Upper lobe of left lung (tissue), 6 donors: ENCODE data around the gene TKFC. TPM values are rescaled to one million over a fixed set of nuclear protein-coding genes. Genes with fewer than 3 reads are reported as not detected.

Source experiments
- ATAC-seq, 2 donors: fragments of 200-7000 bp; cut with Tn5 transposase; one replicate each; pipeline ENCODE4 v1.9.1; 2022; ENCODE audit warnings: mild to moderate bottlenecking in 2 of 2, moderate library complexity in 2 of 2; ENCODE audit not compliant: low FRiP score in 2 of 2
- DNase-seq, 2 donors: peaks; one replicate each; pipeline ENCODE4 v3.0.0-alpha.2; 2019 to 2020
- H3K27ac ChIP-seq, 4 donors: fragments of 200-600 bp; sonication (generic); one replicate each; pipeline ENCODE4 v1.5.1; 2016 to 2019
- H3K27me3 ChIP-seq, 4 donors: fragments of 200-600 bp; sonication (generic); one replicate each; pipeline ENCODE4 v1.5.1; 2017 to 2019
- H3K36me3 ChIP-seq, 4 donors: fragments of 200-600 bp; sonication (generic); one replicate each; pipeline ENCODE4 v1.5.1; 2016 to 2019
- H3K4me1 ChIP-seq, 4 donors: fragments of 200-600 bp; sonication (generic); one replicate each; pipeline ENCODE4 v1.5.1; 2018 to 2019
- H3K4me3 ChIP-seq, 4 donors: fragments of 200-600 bp; sonication (generic); one replicate each; pipeline ENCODE4 v1.5.1; 2017 to 2019; ENCODE audit warnings: mild to moderate bottlenecking in 2 of 4, moderate library complexity in 1 of 4
- H3K9me3 ChIP-seq, 4 donors: fragments of 200-600 bp; sonication (generic); one replicate each; pipeline ENCODE4 v1.5.1; 2018 to 2019
- EP300 ChIP-seq, 4 donors: sonication (generic); formaldehyde crosslinking; IDR thresholded peaks; one replicate each; pipeline ENCODE4 v1.5.1; 2017; ENCODE audit warnings: antibody characterized with exemption in 4 of 4, control low read depth in 2 of 4
- POLR2A ChIP-seq, 4 donors: fragments of 450-650 bp; IDR thresholded peaks; one replicate each; pipeline ENCODE4 v1.5.1; 2016 to 2017; ENCODE audit warnings: antibody characterized with exemption in 4 of 4, mild to moderate bottlenecking in 2 of 4
- POLR2AphosphoS5 ChIP-seq, 2 donors: sonication (generic); formaldehyde crosslinking; IDR thresholded peaks; one replicate each; pipeline ENCODE4 v1.5.1; 2017; ENCODE audit warnings: antibody characterized with exemption in 2 of 2
- WGBS, 2 donors: methylation state at CpG; one replicate each; pipeline ENCODE4 v1.1.5; 2017 to 2018; 5-methylcytosine and 5-hydroxymethylcytosine counted together
- total RNA-seq, 6 donors: library from RNA; depleted of rRNA in 4 of 6; stranded (reverse); fragments of >200 nt in 4 of 6; gene quantifications; one replicate each; pipeline versions ENCODE4 v1.1.0 to v1.2.1, GENCODE V29; 2016 to 2021
- TF ChIP-seq, protein P1 (sequence below), 6 experiments: fragments of 450-650 bp in 4 of 6; fragments of 200-600 bp in 2 of 6; sonication (generic) in 2 of 6; IDR thresholded peaks; one replicate each; pipeline ENCODE4 v1.5.1; 2016 to 2019; ENCODE audit warnings: antibody characterized with exemption in 6 of 6
- donor health status: DM: no; HTN: no; CAD: no; lungs with moderate emphysema.
- donor health status: DM: no; HTN: yes; CAD: no; lungs with severe emphysema.

Gene TKFC
- total RNA-seq, 6 donors from 2014 or later, result 26.4 to 75.4 (median 36.1) TPM

DNA sequence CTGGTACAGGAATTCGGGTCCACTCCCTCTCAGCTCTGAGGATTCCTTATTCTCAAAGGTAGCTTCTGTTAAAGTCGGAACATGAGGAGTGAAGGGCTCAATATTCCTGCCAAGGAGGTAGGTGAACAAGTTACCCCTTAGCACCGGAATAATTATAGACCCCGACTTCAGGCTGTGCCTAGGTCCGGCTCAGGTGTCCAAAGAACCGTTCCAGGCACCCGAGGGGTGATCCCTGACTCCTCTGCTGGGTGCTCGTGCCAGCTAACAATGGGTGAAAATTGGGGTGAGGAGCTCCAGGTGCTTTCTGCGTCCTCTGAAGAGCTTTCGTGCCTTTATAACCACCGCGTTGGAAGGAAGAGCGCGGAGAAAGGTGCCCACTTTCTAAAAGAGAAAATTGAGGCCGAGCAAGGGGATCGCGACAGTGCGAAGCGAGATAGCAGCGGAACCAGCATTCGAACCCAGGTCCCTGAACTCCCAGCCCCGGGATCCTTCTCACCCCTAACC lies 28.3 kb downstream of the TKFC start:
- no peak for DNase-seq
- peak overlapping the region; percentile 60 to 97 (median 72) for H3K4me3 ChIP-seq
- WGBS, 2 donors, result 2 to 3% methylated on average over 20 to 22 of the region's 22 CpGs
- no peak for TF ChIP-seq POLR2AphosphoS5 (IDR thresholded peaks at IDR 0.05)
- no peak for TF ChIP-seq POLR2A (IDR thresholded peaks at IDR 0.05)
- no peak for TF ChIP-seq EP300 (IDR thresholded peaks at IDR 0.05)
- TF ChIP-seq, protein P1, sequence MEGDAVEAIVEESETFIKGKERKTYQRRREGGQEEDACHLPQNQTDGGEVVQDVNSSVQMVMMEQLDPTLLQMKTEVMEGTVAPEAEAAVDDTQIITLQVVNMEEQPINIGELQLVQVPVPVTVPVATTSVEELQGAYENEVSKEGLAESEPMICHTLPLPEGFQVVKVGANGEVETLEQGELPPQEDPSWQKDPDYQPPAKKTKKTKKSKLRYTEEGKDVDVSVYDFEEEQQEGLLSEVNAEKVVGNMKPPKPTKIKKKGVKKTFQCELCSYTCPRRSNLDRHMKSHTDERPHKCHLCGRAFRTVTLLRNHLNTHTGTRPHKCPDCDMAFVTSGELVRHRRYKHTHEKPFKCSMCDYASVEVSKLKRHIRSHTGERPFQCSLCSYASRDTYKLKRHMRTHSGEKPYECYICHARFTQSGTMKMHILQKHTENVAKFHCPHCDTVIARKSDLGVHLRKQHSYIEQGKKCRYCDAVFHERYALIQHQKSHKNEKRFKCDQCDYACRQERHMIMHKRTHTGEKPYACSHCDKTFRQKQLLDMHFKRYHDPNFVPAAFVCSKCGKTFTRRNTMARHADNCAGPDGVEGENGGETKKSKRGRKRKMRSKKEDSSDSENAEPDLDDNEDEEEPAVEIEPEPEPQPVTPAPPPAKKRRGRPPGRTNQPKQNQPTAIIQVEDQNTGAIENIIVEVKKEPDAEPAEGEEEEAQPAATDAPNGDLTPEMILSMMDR (IDR thresholded peaks at IDR 0.05), result no peak
- no peak for ATAC-seq
- peak overlapping the region; percentile 97 to 99 (median 98) for H3K27ac ChIP-seq
- peaks cover 31 to 41% (median 34%) of the 10 kb centered on the region in 4 donors for H3K4me1 ChIP-seq
- H3K9me3 ChIP-seq, result no peaks in the 10 kb centered on the region
- no peaks in the 10 kb centered on the region for H3K27me3 ChIP-seq
- peaks cover 8 to 26% (median 22%) of the 10 kb centered on the region in 4 donors for H3K36me3 ChIP-seq

DNA sequence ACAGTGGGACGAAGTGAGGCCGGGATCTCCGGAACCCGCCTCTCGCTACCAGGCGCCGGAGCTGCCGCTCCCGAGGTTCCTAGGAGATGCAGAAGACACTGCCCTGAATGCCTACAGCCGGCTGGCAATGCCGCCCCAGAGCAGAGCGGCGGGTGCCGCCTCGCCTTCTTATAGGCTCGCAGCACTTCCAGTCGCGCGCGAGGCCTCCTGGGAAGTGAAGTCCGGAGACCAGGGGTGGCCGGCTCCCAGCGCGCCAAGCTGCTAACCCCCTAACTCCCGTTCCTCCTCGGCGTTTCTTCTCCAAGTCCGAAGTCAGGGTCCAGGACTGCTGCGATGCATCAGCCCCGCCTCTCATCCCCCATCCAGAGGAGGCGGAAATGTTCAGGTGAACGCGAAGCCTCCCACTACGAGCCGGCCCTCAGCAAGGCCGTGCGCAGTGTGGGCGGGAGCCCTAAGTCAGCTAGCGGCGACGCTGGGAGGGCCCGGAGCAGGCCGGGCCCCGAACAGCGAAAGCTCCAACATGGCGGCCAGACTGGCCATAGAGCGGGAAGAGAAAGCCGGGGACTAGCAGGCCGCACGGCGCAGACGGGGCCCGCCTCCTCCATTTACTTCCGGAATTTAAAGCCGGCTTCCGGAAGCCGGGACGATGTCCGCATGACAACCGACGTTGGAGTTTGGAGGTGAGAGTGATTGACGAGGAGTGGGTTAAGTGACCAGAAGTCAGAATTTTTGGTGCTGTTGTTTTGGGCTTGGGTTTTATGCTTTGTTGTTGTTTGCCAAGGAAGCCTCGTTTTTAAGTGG lies 28.9 kb downstream of the TKFC start, which contains the start of the genes CYB561A3 and TMEM138:
Gene CYB561A3, minus strand, starts transcription at position 142 of the 801 bp plus-strand sequence. CDS start 5,169 bp downstream, outside the sequence.
Gene TMEM138, plus strand, starts transcription at position 634 of the 801 bp plus-strand sequence. CDS start 2,017 bp downstream, outside the sequence.
- H3K9me3 ChIP-seq, result no peaks in the 10 kb centered on the region
- 0% methylated on average over 10 to 49 of the region's 63 CpGs for WGBS, 2 donors
- TF ChIP-seq, protein P1 (IDR thresholded peaks at IDR 0.05), result peak in 1 of 6 experiments; percentile 9
- TF ChIP-seq POLR2A (IDR thresholded peaks at IDR 0.05) (peak in 3 of 4 donors; percentile 64 to 92 (median 89)), POLR2AphosphoS5 (IDR thresholded peaks at IDR 0.05) (peak; percentile 83 to 98), EP300 (IDR thresholded peaks at IDR 0.05) (peak in 1 of 4 donors; percentile 25)

DNA sequence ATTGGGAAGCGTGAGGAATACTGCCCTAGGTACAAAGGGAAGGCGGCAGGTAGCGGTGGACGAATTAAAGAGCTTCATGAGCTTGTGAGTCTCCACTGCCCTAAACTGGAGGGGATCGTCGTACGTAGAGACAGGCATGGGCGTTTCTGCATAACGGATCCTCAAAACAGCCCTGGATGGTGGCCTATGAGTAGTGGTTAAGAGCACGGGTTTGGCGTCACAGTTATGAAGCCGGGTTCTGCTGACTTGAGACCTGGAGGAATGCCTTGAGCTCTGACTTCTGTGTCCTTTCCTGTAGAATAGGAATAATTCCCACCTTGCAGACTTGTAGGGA lies 29.5 kb downstream of the TKFC start:
- Histone ChIP-seq H3K36me3 (peaks cover 17 to 38% (median 34%) of the 10 kb centered on the region in 4 donors), H3K9me3 (no peaks in the 10 kb centered on the region), H3K27ac (peak overlapping the region; percentile 97 to 99 (median 98)), H3K4me3 (peak overlapping the region; percentile 60 to 97 (median 72)), H3K27me3 (no peaks in the 10 kb centered on the region), H3K4me1 (peaks cover 29 to 34% (median 32%) of the 10 kb centered on the region in 4 donors)
- ATAC-seq (peak; percentile 5 to 43), DNase-seq (no peak)
- 0% methylated on average over 10 to 12 of the region's 12 CpGs for WGBS, 2 donors
- TF ChIP-seq EP300 (IDR thresholded peaks at IDR 0.05), result no peak
- TF ChIP-seq POLR2AphosphoS5 (IDR thresholded peaks at IDR 0.05), result no peak
- no peak for TF ChIP-seq POLR2A (IDR thresholded peaks at IDR 0.05)
- TF ChIP-seq, protein P1 (IDR thresholded peaks at IDR 0.05), result no peak

More for the DNA sequence above, 28.9 kb downstream of the TKFC start, which contains the start of the genes CYB561A3 and TMEM138:
- DNase-seq (peak; percentile 95), ATAC-seq (peak; percentile 98 to 99)
- H3K27me3 ChIP-seq, result no peaks in the 10 kb centered on the region
- peaks cover 31 to 40% (median 34%) of the 10 kb centered on the region in 4 donors for H3K4me1 ChIP-seq
- H3K4me3 ChIP-seq, result peak within 1 kb of the TSS; percentile 60 to 97 (median 72)
- H3K27ac ChIP-seq, result peak within 1 kb of the TSS; percentile 97 to 99 (median 98)
- H3K36me3 ChIP-seq, result peaks cover 11 to 32% (median 28%) of the 10 kb centered on the region in 4 donors

DNA sequence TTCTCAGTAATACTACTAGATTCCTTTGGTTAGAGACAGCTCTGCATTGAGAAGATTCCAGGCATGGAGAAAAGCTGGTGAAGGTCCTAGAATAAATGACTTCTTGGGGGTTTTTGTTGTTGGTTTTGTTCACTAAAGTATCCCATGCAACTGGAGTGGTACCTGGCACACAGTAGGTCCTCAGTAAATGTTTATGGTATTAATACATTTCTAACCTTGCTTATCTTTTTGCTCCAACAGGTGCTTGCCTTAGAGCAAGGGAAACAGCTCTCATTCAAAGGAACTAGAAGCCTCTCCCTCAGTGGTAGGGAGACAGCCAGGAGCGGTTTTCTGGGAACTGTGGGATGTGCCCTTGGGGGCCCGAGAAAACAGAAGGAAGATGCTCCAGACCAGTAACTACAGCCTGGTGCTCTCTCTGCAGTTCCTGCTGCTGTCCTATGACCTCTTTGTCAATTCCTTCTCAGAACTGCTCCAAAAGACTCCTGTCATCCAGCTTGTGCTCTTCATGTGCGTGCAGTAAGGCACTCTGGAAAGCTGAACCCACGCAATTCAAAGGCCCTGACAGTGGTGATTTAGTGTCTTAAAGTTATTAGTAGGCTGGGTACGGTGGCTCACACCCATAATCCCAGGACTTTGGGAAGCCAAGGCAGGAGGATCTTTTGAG lies 31.1 kb downstream of the TKFC start:
- TF ChIP-seq POLR2A (IDR thresholded peaks at IDR 0.05) (no peak), EP300 (IDR thresholded peaks at IDR 0.05) (no peak), POLR2AphosphoS5 (IDR thresholded peaks at IDR 0.05) (no peak)
- TF ChIP-seq, protein P1 (IDR thresholded peaks at IDR 0.05), result no peak
- Histone ChIP-seq H3K27ac (no peak overlapping the region), H3K4me3 (no peak overlapping the region), H3K27me3 (no peaks in the 10 kb centered on the region), H3K36me3 (peaks cover 29 to 54% (median 49%) of the 10 kb centered on the region in 4 donors), H3K4me1 (peaks cover 24 to 30% (median 28%) of the 10 kb centered on the region in 4 donors), H3K9me3 (no peaks in the 10 kb centered on the region)
- ATAC-seq, result no peak
- no peak for DNase-seq
- 65 to 89% methylated on average over 4 to 5 of the region's 5 CpGs for WGBS, 2 donors
